22Rv1 (cell line): ENCODE results near the gene NEK11.

Experiments
- H3K27ac ChIP-seq: fragments of 450-650 bp; 2 replicates; pipeline ENCODE4 v1.5.1; 2017
- CTCF ChIP-seq: fragments of 450-650 bp; IDR thresholded peaks from 2 replicates; pipeline ENCODE4 v1.5.1; 2017; ENCODE audit warnings: mild to moderate bottlenecking
- ZFX ChIP-seq: fragments of 450-650 bp; IDR thresholded peaks from 2 replicates; pipeline ENCODE4 v1.6.1; 2017; ENCODE audit warnings: antibody characterized with exemption, borderline replicate concordance

Gene NEK11

GRCh38 chr3:131250466-131250865 lies 223.8 kb downstream of the NEK11 start:
- H3K27ac ChIP-seq = no peak overlapping the region
- TF ChIP-seq CTCF = no peak
- TF ChIP-seq ZFX = no peak

GRCh38 chr3:131260525-131260924 lies 233.8 kb downstream of the NEK11 start:
- no peak for TF ChIP-seq ZFX
- no peak for TF ChIP-seq CTCF
- no peak overlapping the region for H3K27ac ChIP-seq

- H3K27ac ChIP-seq = no peak overlapping the region
- TF ChIP-seq ZFX (no peak), CTCF (no peak)
These were observed 234.4 kb downstream of the NEK11 start for GRCh38 chr3:131261104-131261503.

- H3K27ac ChIP-seq = no peak overlapping the region
- TF ChIP-seq ZFX (no peak), CTCF (no peak)
These were observed 248.9 kb downstream of the NEK11 start for GRCh38 chr3:131275556-131275955.

- TF ChIP-seq ZFX (no peak), CTCF (no peak)
- no peak overlapping the region for H3K27ac ChIP-seq
These were observed 251.3 kb downstream of the NEK11 start for GRCh38 chr3:131277836-131278497.

GRCh38 chr3:131279577-131279976 lies 252.9 kb downstream of the NEK11 start:
- no peak for TF ChIP-seq ZFX
- no peak for TF ChIP-seq CTCF
- H3K27ac ChIP-seq = no peak overlapping the region

GRCh38 chr3:131282379-131282778 lies 255.7 kb downstream of the NEK11 start:
- TF ChIP-seq ZFX (no peak), CTCF (no peak)

More at GRCh38 chr3:131282379-131282778, 255.7 kb downstream of the NEK11 start:
- H3K27ac ChIP-seq = no peak overlapping the region
